OCI-LY1 (cell line): ENCODE data around the gene TIMP3.

Source experiments
- EZH2 ChIP-seq: fragments of 200-600 bp; sonication (generic), shearing (Covaris generic); IDR thresholded peaks from 2 replicates; pipeline ENCODE4 v1.8.0; 2017; ENCODE audit warnings: borderline replicate concordance, mixed run types, mild to moderate bottlenecking, antibody characterized with exemption, low read length, moderate library complexity, mixed read lengths
- TF ChIP-seq, protein P1 (sequence below): fragments of 200-600 bp; sonication (generic), shearing (Covaris generic); IDR thresholded peaks from 2 replicates; pipeline ENCODE4 v1.5.1; 2017; ENCODE audit warnings: mild to moderate bottlenecking, antibody characterized with exemption, low read length, moderate library complexity, mixed read lengths

GRCh38 chr22:32793589-32793988, 7.9 kb upstream of the TIMP3 start:
- TF ChIP-seq, protein P1, sequence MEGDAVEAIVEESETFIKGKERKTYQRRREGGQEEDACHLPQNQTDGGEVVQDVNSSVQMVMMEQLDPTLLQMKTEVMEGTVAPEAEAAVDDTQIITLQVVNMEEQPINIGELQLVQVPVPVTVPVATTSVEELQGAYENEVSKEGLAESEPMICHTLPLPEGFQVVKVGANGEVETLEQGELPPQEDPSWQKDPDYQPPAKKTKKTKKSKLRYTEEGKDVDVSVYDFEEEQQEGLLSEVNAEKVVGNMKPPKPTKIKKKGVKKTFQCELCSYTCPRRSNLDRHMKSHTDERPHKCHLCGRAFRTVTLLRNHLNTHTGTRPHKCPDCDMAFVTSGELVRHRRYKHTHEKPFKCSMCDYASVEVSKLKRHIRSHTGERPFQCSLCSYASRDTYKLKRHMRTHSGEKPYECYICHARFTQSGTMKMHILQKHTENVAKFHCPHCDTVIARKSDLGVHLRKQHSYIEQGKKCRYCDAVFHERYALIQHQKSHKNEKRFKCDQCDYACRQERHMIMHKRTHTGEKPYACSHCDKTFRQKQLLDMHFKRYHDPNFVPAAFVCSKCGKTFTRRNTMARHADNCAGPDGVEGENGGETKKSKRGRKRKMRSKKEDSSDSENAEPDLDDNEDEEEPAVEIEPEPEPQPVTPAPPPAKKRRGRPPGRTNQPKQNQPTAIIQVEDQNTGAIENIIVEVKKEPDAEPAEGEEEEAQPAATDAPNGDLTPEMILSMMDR, result no peak
- no peak for TF ChIP-seq EZH2
